GM23338 (cell line): ENCODE results near the gene DLG2.

Source experiments
- CTCF ChIP-seq, 2 experiments: fragments of 200-600 bp in 1 of 2; sonication (generic) in 1 of 2; conservative IDR thresholded peaks; 2 replicates each; pipeline versions ENCODE4 v1.5.1 to v1.6.1; 2016 to 2017; ENCODE audit warnings: antibody characterized with exemption in 2 of 2, low read depth in 2 of 2, mild to moderate bottlenecking in 2 of 2, moderate library complexity in 1 of 2
- EZH2 ChIP-seq: fragments of 200-600 bp; sonication (generic); IDR thresholded peaks from one replicate; pipeline ENCODE4 v1.8.0; 2017; ENCODE audit warnings: antibody characterized with exemption, mild to moderate bottlenecking, low read depth; ENCODE audit not compliant: unreplicated experiment
- EZH2phosphoT487 ChIP-seq: fragments of 200-600 bp; sonication (generic); IDR thresholded peaks from one replicate; pipeline ENCODE4 v1.8.1; 2018; ENCODE audit warnings: antibody characterized with exemption; ENCODE audit not compliant: unreplicated experiment
- POLR2AphosphoS5 ChIP-seq: IDR thresholded peaks from 2 replicates; pipeline ENCODE4 v1.6.1; 2016; ENCODE audit warnings: antibody characterized with exemption, low read depth
- REST ChIP-seq: IDR thresholded peaks from one replicate; pipeline ENCODE4 v1.6.1; 2018; ENCODE audit warnings: antibody characterized with exemption; ENCODE audit not compliant: unreplicated experiment

GRCh38 chr11:84825106-84825660, 802.0 kb downstream of the DLG2 start:
- no peak for TF ChIP-seq CTCF (conservative IDR thresholded peaks at IDR 0.05; ENCODE audit: low read depth in 2 of 2)
- TF ChIP-seq POLR2AphosphoS5 = no peak
- no peak for TF ChIP-seq REST
- TF ChIP-seq EZH2 = no peak
- TF ChIP-seq EZH2phosphoT487 = no peak
